A673 (cell line): ENCODE results near the gene DPF3. TPM values are rescaled to one million over a fixed set of nuclear protein-coding genes. Genes with fewer than 3 reads are reported as not detected.
A peak's percentile ranks its signal among the peaks of the same experiment; 100 is the strongest.

Experiments used
- BruUV-seq: library from RNA; stranded (reverse); fragments of 400-500 nt; replicated peaks from 2 replicates; lab custom pipeline; 2021; lab: Mats Ljungman, UMichigan
- CTCF ChIA-PET: fragments of 300-600 bp; sonication (Branson Sonifier 250); formaldehyde crosslinking; loops from one replicate; lab custom pipeline; 2022; ENCODE audit warnings: antibody characterized with exemption; lab: Charles Lee
- POLR2A ChIA-PET: fragments of 300-600 bp; sonication (Branson Sonifier 250); formaldehyde crosslinking; loops from one replicate; lab custom pipeline; 2022; ENCODE audit warnings: antibody characterized with exemption; ENCODE audit not compliant: low non-redundant PET; lab: Charles Lee
- DNase-seq: peaks from one replicate; pipeline ENCODE4 v3.0.0-alpha.2; 2015; ENCODE audit warnings: low spot score
- H3K27ac ChIP-seq: fragments of 200-600 bp; sonication (generic); 2 replicates; pipeline ENCODE4 v1.5.1; 2016; ENCODE audit warnings: mixed run types, low read depth, mild to moderate bottlenecking, mixed read lengths, antibody characterized with exemption, low read length; ENCODE audit not compliant: poor library complexity, severe bottlenecking
- H3K27me3 ChIP-seq: fragments of 200-600 bp; sonication (generic); replicated peaks from 2 replicates; pipeline ENCODE4 v1.6.1; 2017; ENCODE audit warnings: mixed run types, low read depth, mild to moderate bottlenecking, mixed read lengths, antibody characterized with exemption, low read length; ENCODE audit not compliant: insufficient read depth, poor library complexity
- H3K36me3 ChIP-seq: fragments of 200-600 bp; sonication (generic); 2 replicates; pipeline ENCODE4 v1.6.1; 2016; ENCODE audit warnings: mixed run types, mild to moderate bottlenecking, mixed read lengths, antibody characterized with exemption, low read length; ENCODE audit not compliant: insufficient read depth, poor library complexity, severe bottlenecking
- H3K4me1 ChIP-seq: fragments of 200-600 bp; sonication (generic); 2 replicates; pipeline ENCODE4 v1.6.1; 2017; ENCODE audit warnings: mixed run types, mild to moderate bottlenecking, mixed read lengths, antibody characterized with exemption, low read length; ENCODE audit not compliant: insufficient read depth, poor library complexity, severe bottlenecking
- H3K4me3 ChIP-seq: fragments of 200-600 bp; sonication (generic); 2 replicates; pipeline ENCODE4 v1.5.1; 2016; ENCODE audit warnings: low read depth, mixed run types, mild to moderate bottlenecking, mixed read lengths, low read length; ENCODE audit not compliant: poor library complexity, severe bottlenecking
- H3K9me3 ChIP-seq: fragments of 200-600 bp; sonication (generic); 2 replicates; pipeline ENCODE4 v1.6.1; 2016; ENCODE audit warnings: mixed run types, low read depth, mild to moderate bottlenecking, mixed read lengths, antibody characterized with exemption, low read length; ENCODE audit not compliant: poor library complexity, severe bottlenecking
- EZH2 ChIP-seq: fragments of 200-600 bp; sonication (generic); IDR thresholded peaks from 2 replicates; pipeline ENCODE4 v1.6.1; 2017; ENCODE audit warnings: borderline replicate concordance, low read depth, mild to moderate bottlenecking, mixed read lengths, antibody characterized with exemption, low read length; ENCODE audit not compliant: poor library complexity, severe bottlenecking
- intact Hi-C: fragments of 100-400 bp; cut with micrococcal nuclease; formaldehyde crosslinking; loops from one replicate; pipeline ENCODE4 v1.10.0; 2022; ENCODE audit not compliant: unreplicated experiment
- total RNA-seq: library from RNA; stranded (reverse); gene quantifications from 2 replicates; pipeline ENCODE4 v1.2.3, GENCODE V29; 2021
- TF ChIP-seq, protein P1 (sequence below): fragments of 300-800, 200-600 bp; sonication (generic); conservative IDR thresholded peaks from 2 replicates; pipeline ENCODE4 v1.5.1; 2017; ENCODE audit warnings: low read depth, mild to moderate bottlenecking, antibody characterized with exemption, low read length, moderate library complexity, mixed read lengths

The DPF3 gene
- total RNA-seq, 1 experiment from 2014 or later, result 15.7 TPM

DNA sequence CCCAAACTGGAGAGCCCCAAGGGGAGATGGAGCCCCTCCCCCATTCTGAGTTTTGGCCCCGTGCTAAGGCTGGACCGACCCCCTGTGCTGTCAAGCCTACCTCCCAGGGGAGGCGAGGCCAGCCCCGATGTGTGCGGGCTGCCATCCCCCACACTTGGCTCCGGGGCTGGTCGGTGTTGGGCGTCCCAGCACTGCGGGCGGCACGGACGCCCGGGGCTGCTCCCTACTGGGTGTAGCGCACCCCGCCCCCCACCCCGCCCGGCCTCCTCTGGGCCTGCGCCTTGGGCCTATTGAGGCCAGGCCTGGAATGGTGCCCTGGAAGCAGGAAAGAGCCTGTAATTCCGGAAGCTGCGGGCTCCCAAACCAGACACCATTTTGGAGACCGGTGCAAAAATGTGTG is 35.0 kb upstream of the DPF3 start:
- TF ChIP-seq, protein P1, sequence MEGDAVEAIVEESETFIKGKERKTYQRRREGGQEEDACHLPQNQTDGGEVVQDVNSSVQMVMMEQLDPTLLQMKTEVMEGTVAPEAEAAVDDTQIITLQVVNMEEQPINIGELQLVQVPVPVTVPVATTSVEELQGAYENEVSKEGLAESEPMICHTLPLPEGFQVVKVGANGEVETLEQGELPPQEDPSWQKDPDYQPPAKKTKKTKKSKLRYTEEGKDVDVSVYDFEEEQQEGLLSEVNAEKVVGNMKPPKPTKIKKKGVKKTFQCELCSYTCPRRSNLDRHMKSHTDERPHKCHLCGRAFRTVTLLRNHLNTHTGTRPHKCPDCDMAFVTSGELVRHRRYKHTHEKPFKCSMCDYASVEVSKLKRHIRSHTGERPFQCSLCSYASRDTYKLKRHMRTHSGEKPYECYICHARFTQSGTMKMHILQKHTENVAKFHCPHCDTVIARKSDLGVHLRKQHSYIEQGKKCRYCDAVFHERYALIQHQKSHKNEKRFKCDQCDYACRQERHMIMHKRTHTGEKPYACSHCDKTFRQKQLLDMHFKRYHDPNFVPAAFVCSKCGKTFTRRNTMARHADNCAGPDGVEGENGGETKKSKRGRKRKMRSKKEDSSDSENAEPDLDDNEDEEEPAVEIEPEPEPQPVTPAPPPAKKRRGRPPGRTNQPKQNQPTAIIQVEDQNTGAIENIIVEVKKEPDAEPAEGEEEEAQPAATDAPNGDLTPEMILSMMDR, result no peak
- TF ChIP-seq EZH2, result no peak
- Histone ChIP-seq H3K27ac (no peak overlapping the region), H3K27me3 (no peaks in the 10 kb centered on the region), H3K36me3 (no peaks in the 10 kb centered on the region), H3K4me3 (no peak overlapping the region), H3K9me3 (no peaks in the 10 kb centered on the region), H3K4me1 (no peaks in the 10 kb centered on the region)
- no peak for DNase-seq
- ChIA-PET POLR2A (interaction anchor here (0.6 kb wide), 1 partner anchor 67 kb away, joined by 15 read pairs; no protein-coding TSS in a partner anchor), CTCF (no interaction called here)
- BruUV-seq, result no TSS peak
- intact Hi-C loops, result no loop called here

DNA sequence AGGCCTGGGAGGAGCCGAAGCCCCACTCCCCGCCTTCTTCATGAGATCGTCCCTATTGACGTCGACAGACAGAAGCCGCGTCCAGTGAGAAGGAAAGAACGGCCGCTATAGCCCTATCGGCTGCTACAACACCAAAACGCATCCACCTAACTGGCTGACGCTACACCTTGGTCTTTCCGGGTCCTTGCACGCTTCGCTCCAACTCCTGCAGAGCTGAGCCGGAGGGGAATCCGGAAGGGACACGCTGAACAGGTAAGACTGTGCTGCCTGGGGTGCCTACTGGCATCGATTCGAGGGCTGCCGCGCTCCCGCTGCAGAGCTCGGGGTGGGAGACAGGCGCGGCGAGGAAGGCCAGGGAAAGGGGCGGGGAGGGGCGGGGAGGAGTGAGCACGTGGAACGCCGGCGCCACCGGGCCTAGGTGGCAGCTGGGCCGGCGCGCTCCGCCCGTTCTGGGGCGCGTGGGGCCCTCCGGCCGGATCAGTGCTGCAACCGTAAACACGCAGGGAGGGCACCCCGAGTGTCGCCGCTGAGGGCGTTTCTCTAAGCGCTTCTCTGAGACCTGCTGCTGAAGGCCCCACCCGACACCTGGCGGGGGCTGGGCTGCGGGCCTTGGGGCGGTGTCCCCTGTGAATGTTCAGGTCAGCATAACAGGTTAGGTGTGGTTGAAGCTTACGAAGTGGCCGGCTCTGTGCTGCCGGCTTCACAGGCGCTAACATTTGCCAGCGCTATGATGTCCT is 32.6 kb upstream of the DPF3 start, which contains the start of gene DCAF4:
Gene DCAF4, plus strand, starts transcription at position 173 of the 737 bp plus-strand sequence. CDS start 11,515 bp downstream, outside the sequence.
- H3K4me3 ChIP-seq, result peak within 1 kb of the TSS; percentile 84
- TF ChIP-seq, protein P1, result no peak
- no peak for TF ChIP-seq EZH2
- no peaks in the 10 kb centered on the region for H3K9me3 ChIP-seq
- no peaks in the 10 kb centered on the region for H3K36me3 ChIP-seq
- H3K4me1 ChIP-seq, result no peaks in the 10 kb centered on the region
- BruUV-seq, result no TSS peak
- peak; percentile 99 for DNase-seq
- ChIA-PET CTCF (no interaction called here), POLR2A (no interaction called here)
- H3K27ac ChIP-seq, result peak within 1 kb of the TSS; percentile 70
- H3K27me3 ChIP-seq, result no peaks in the 10 kb centered on the region
- intact Hi-C loops, result loop anchor here (2.0 kb wide), 1 partner anchor 18 kb away; no protein-coding TSS in a partner anchor

DNA sequence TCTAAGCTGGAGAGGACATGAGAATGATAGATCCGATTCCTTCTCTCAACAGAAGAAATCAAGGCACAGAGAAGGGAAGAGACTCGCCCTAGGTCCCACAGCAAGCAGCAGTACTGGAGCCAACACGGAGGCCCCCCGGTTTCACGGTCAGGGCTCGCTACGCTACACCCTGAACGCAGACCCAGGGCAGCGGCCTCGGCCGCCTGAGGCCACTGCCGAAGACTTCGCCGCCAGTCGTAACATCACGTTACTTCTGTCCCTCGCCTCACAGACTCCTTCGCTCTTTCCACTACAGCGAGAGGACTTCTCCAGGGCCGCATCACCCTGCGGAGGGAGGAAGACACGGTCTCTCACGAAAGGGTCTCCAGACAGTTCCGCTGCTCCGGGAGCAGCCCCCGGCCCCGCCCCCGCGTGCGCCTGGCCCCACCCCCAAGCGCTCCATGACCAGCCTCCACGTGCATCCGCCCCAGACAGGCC is 32.0 kb upstream of the DPF3 start:
- intact Hi-C loops, result loop anchor here (2.0 kb wide), 1 partner anchor 17 kb away; no protein-coding TSS in a partner anchor
- H3K27me3 ChIP-seq, result no peaks in the 10 kb centered on the region
- no peak for TF ChIP-seq EZH2
- TF ChIP-seq, protein P1, result no peak
- ChIA-PET POLR2A (no interaction called here), CTCF (no interaction called here)
- H3K9me3 ChIP-seq, result no peaks in the 10 kb centered on the region
- no peak for DNase-seq
- H3K36me3 ChIP-seq, result no peaks in the 10 kb centered on the region
- H3K27ac ChIP-seq, result no peak overlapping the region
- peak overlapping the region; percentile 84 for H3K4me3 ChIP-seq
- H3K4me1 ChIP-seq, result no peaks in the 10 kb centered on the region
- BruUV-seq, result no TSS peak
